ENCODE measurements around the gene PTPRC.
A peak's percentile ranks its signal among the peaks of the same experiment; 100 is the strongest.

PTPRC gene

DNA sequence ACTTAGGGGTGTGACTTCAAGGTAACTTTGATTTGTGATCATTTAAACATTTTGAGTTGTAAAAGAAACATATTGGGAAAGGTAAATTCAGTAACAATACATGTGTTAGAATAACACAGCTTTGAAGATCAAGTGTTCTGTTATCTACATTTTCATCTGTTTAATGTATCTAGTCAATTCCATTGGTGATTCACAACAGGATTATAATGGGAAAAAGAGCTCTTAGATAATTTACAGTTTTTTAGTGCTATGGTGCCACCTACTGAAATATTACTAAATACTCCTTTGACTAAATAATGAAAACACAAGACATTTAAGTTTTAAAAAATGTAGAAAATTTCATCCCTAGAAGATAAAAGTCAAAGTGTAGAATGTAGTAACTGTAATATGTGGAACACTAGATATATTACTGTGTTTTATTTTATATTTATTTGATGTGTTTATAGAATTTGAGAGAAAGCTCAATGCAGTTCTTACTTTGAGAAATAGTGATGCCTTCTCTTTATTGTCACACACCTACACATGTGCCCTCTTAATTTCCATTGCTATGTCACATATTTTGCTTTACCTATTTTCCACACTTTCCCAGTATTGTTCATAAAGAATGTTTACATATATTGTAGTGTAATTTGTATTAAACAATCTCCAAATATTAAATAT, 47.4 kb downstream of the PTPRC start:
- Histone ChIP-seq H3K27me3 (no peaks in the 10 kb centered on the region), H3K4me3 (ENCODE audit: low read depth, low read length) (peak overlapping the region; percentile 31), H3K9me3 (no peaks in the 10 kb centered on the region), H3K4me1 (peaks cover 33% of the 10 kb centered on the region), H3K36me3 (no peaks in the 10 kb centered on the region)
- TF ChIP-seq, protein P1, sequence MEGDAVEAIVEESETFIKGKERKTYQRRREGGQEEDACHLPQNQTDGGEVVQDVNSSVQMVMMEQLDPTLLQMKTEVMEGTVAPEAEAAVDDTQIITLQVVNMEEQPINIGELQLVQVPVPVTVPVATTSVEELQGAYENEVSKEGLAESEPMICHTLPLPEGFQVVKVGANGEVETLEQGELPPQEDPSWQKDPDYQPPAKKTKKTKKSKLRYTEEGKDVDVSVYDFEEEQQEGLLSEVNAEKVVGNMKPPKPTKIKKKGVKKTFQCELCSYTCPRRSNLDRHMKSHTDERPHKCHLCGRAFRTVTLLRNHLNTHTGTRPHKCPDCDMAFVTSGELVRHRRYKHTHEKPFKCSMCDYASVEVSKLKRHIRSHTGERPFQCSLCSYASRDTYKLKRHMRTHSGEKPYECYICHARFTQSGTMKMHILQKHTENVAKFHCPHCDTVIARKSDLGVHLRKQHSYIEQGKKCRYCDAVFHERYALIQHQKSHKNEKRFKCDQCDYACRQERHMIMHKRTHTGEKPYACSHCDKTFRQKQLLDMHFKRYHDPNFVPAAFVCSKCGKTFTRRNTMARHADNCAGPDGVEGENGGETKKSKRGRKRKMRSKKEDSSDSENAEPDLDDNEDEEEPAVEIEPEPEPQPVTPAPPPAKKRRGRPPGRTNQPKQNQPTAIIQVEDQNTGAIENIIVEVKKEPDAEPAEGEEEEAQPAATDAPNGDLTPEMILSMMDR (IDR thresholded peaks at IDR 0.05; ENCODE audit: low read depth, low read length): no peak; the same call in 1 of the 2 replicates
- no peak for DNase-seq

DNA sequence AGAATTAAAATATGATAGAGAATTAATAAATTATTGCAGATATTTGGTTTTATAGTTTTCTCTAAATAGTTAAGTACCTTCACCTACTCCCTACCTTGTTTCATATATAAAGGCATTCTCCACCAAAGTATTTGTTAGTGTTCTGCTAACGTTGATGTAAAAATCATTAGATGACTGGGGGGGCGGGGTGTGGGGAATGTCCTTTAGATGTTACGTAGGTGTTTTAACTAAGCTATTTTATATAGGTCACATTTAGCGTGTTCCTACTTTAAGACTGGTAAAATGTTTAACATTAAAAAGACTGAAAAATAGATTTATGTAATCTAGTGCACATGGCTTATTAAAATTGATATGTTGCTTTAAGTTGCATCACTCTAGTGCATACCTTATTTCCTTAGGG, 48.6 kb downstream of the PTPRC start:
- DNase-seq: no peak
- Histone ChIP-seq H3K4me3 (ENCODE audit: low read depth, low read length) (no peak overlapping the region), H3K27me3 (no peaks in the 10 kb centered on the region), H3K4me1 (peaks cover 23% of the 10 kb centered on the region), H3K9me3 (no peaks in the 10 kb centered on the region), H3K36me3 (no peaks in the 10 kb centered on the region)
- TF ChIP-seq, protein P1 (IDR thresholded peaks at IDR 0.05; ENCODE audit: low read depth, low read length): no peak

GRCh38 chr1:198691063-198691462, 52.2 kb downstream of the PTPRC start:
- no peak for DNase-seq

GRCh38 chr1:198693321-198693720, 54.5 kb downstream of the PTPRC start:
- no peak overlapping the region for H3K4me3 ChIP-seq (ENCODE audit: low read depth, low read length)
- H3K27me3 ChIP-seq: no peaks in the 10 kb centered on the region
- no peaks in the 10 kb centered on the region for H3K36me3 ChIP-seq
- no peaks in the 10 kb centered on the region for H3K9me3 ChIP-seq
- TF ChIP-seq, protein P1 (IDR thresholded peaks at IDR 0.05; ENCODE audit: low read depth, low read length): no peak
- no peaks in the 10 kb centered on the region for H3K4me1 ChIP-seq
- no peak for DNase-seq

More at GRCh38 chr1:198691063-198691462, 52.2 kb downstream of the PTPRC start:
- Histone ChIP-seq H3K4me1 (no peaks in the 10 kb centered on the region), H3K4me3 (ENCODE audit: low read depth, low read length) (no peak overlapping the region), H3K27me3 (no peaks in the 10 kb centered on the region), H3K36me3 (no peaks in the 10 kb centered on the region), H3K9me3 (no peaks in the 10 kb centered on the region)
- TF ChIP-seq, protein P1 (IDR thresholded peaks at IDR 0.05; ENCODE audit: low read depth, low read length): no peak

- no peaks in the 10 kb centered on the region for H3K27me3 ChIP-seq
- DNase-seq: no peak
- H3K4me1 ChIP-seq: no peaks in the 10 kb centered on the region
- no peaks in the 10 kb centered on the region for H3K9me3 ChIP-seq
- H3K36me3 ChIP-seq: no peaks in the 10 kb centered on the region
- no peak overlapping the region for H3K4me3 ChIP-seq (ENCODE audit: low read depth, low read length)
- TF ChIP-seq, protein P1 (IDR thresholded peaks at IDR 0.05; ENCODE audit: low read depth, low read length): no peak
Observed at GRCh38 chr1:198694542-198694941, 55.7 kb downstream of the PTPRC start.

- H3K9me3 ChIP-seq: no peaks in the 10 kb centered on the region
- H3K4me3 ChIP-seq (ENCODE audit: low read depth, low read length): no peak overlapping the region
- no peaks in the 10 kb centered on the region for H3K4me1 ChIP-seq
- H3K36me3 ChIP-seq: no peaks in the 10 kb centered on the region
- no peaks in the 10 kb centered on the region for H3K27me3 ChIP-seq
- no peak for DNase-seq
- TF ChIP-seq, protein P1 (IDR thresholded peaks at IDR 0.05; ENCODE audit: low read depth, low read length): no peak
Observed at GRCh38 chr1:198696211-198696610, 57.4 kb downstream of the PTPRC start.
